ENCODE measurements around the gene PRPF38B.
"Not testable (repeated sequence)": the region's sequence is repeated elsewhere in the genome, so short reads cannot be mapped to it uniquely, and the experiment has no call there.

Gene PRPF38B

GRCh38 chr1:108695535-108695934, 3.4 kb downstream of the PRPF38B start:
- DNase-seq (ENCODE audit: low spot score in 2 of 2) (no peak), ATAC-seq (ENCODE audit: low read depth) (no peak)
- Mint-ChIP-seq H3K27me3 (no peaks in the 10 kb centered on the region), H3K9me3 (no peaks in the 10 kb centered on the region), H3K27ac (peak overlapping the region; percentile 71), H3K4me1 (peaks cover 36% of the 10 kb centered on the region), H3K36me3 (peaks cover 24% of the 10 kb centered on the region), H3K4me3 (no peak overlapping the region)

GRCh38 chr1:108699375-108700332, 7.5 kb downstream of the PRPF38B start:
- no peak for ATAC-seq (ENCODE audit: low read depth)
- Mint-ChIP-seq H3K9me3 (no peaks in the 10 kb centered on the region), H3K4me1 (peaks cover 15% of the 10 kb centered on the region), H3K4me3 (no peak overlapping the region), H3K27me3 (no peaks in the 10 kb centered on the region), H3K36me3 (peaks cover 25% of the 10 kb centered on the region), H3K27ac (peak overlapping the region; percentile 23)
- DNase-seq (ENCODE audit: low spot score in 2 of 2): no peak

GRCh38 chr1:108701176-108701849, 9.2 kb downstream of the PRPF38B start:
- Mint-ChIP-seq H3K27ac (no peak overlapping the region), H3K4me1 (peaks cover 12% of the 10 kb centered on the region), H3K9me3 (no peaks in the 10 kb centered on the region), H3K27me3 (no peaks in the 10 kb centered on the region), H3K36me3 (peaks cover 23% of the 10 kb centered on the region), H3K4me3 (no peak overlapping the region)
- no peak for ATAC-seq (ENCODE audit: low read depth)
- no peak for DNase-seq (ENCODE audit: low spot score in 2 of 2)

GRCh38 chr1:108702109-108702508, 10.0 kb downstream of the PRPF38B start:
- H3K4me3 Mint-ChIP-seq, H3K27me3 Mint-ChIP-seq: not testable (repeated sequence)
- peaks cover 12% of the 10 kb centered on the region for H3K4me1 Mint-ChIP-seq

GRCh38 chr1:108703939-108704338, 11.8 kb downstream of the PRPF38B start:
- ATAC-seq (ENCODE audit: low read depth): peak; percentile 53
- Mint-ChIP-seq H3K4me3 (no peak overlapping the region), H3K27ac (no peak overlapping the region), H3K36me3 (peaks cover 16% of the 10 kb centered on the region), H3K27me3 (peaks cover 6% of the 10 kb centered on the region), H3K4me1 (peaks cover 12% of the 10 kb centered on the region), H3K9me3 (no peaks in the 10 kb centered on the region)
- no peak for DNase-seq (ENCODE audit: low spot score in 2 of 2)

More at GRCh38 chr1:108702109-108702508, 10.0 kb downstream of the PRPF38B start:
- peaks cover 23% of the 10 kb centered on the region for H3K36me3 Mint-ChIP-seq
- not testable (repeated sequence) for DNase-seq (ENCODE audit: low spot score in 2 of 2); H3K27ac Mint-ChIP-seq; ATAC-seq (ENCODE audit: low read depth); H3K9me3 Mint-ChIP-seq

GRCh38 chr1:108704496-108704895, 12.4 kb downstream of the PRPF38B start:
- Mint-ChIP-seq H3K27ac (no peak overlapping the region), H3K9me3 (no peaks in the 10 kb centered on the region), H3K36me3 (peaks cover 10% of the 10 kb centered on the region), H3K4me3 (no peak overlapping the region), H3K4me1 (peaks cover 7% of the 10 kb centered on the region), H3K27me3 (peaks cover 8% of the 10 kb centered on the region)
- ATAC-seq (ENCODE audit: low read depth) (no peak), DNase-seq (ENCODE audit: low spot score in 2 of 2) (no peak)

GRCh38 chr1:108706643-108707042, 14.5 kb downstream of the PRPF38B start:
- no peaks in the 10 kb centered on the region for H3K4me1 Mint-ChIP-seq
- H3K4me3 Mint-ChIP-seq: no peak overlapping the region
- no peaks in the 10 kb centered on the region for H3K9me3 Mint-ChIP-seq
- ATAC-seq (ENCODE audit: low read depth) (no peak), DNase-seq (ENCODE audit: low spot score in 2 of 2) (no peak)
- H3K36me3 Mint-ChIP-seq: peaks cover 2% of the 10 kb centered on the region
- H3K27me3 Mint-ChIP-seq: peaks cover 13% of the 10 kb centered on the region
- no peak overlapping the region for H3K27ac Mint-ChIP-seq

GRCh38 chr1:108708691-108709660, 16.9 kb downstream of the PRPF38B start:
- Mint-ChIP-seq H3K27ac (no peak overlapping the region), H3K4me1 (no peaks in the 10 kb centered on the region), H3K27me3 (peaks cover 13% of the 10 kb centered on the region), H3K4me3 (no peak overlapping the region), H3K9me3 (no peaks in the 10 kb centered on the region), H3K36me3 (peaks cover 1% of the 10 kb centered on the region)
- no peak for DNase-seq (ENCODE audit: low spot score in 2 of 2)
- ATAC-seq (ENCODE audit: low read depth): peak; percentile 41

GRCh38 chr1:108712606-108713150, 20.6 kb downstream of the PRPF38B start, which contains the start of gene FNDC7:
Gene FNDC7 (plus strand): TSS chr1:108712908. CDS start chr1:108712934, 26 bp downstream.
- ATAC-seq (ENCODE audit: low read depth) (no peak), DNase-seq (ENCODE audit: low spot score in 2 of 2) (no peak)
- no peak within 1 kb of the TSS for H3K27ac Mint-ChIP-seq
- no peak within 1 kb of the TSS for H3K4me3 Mint-ChIP-seq
- H3K36me3 Mint-ChIP-seq: peaks cover 1% of the 10 kb centered on the region
- peaks cover 26% of the 10 kb centered on the region for H3K27me3 Mint-ChIP-seq
- no peaks in the 10 kb centered on the region for H3K4me1 Mint-ChIP-seq
- H3K9me3 Mint-ChIP-seq: no peaks in the 10 kb centered on the region

- H3K36me3 Mint-ChIP-seq: peaks cover 1% of the 10 kb centered on the region
- no peak overlapping the region for H3K4me3 Mint-ChIP-seq
- ATAC-seq (ENCODE audit: low read depth): no peak
- H3K4me1 Mint-ChIP-seq: no peaks in the 10 kb centered on the region
- H3K9me3 Mint-ChIP-seq: no peaks in the 10 kb centered on the region
- H3K27me3 Mint-ChIP-seq: peaks cover 17% of the 10 kb centered on the region
- no peak for DNase-seq (ENCODE audit: low spot score in 2 of 2)
- no peak overlapping the region for H3K27ac Mint-ChIP-seq
Observed at GRCh38 chr1:108715932-108716331, 23.8 kb downstream of the PRPF38B start.

- H3K9me3 Mint-ChIP-seq: no peaks in the 10 kb centered on the region
- ATAC-seq (ENCODE audit: low read depth): no peak
- DNase-seq (ENCODE audit: low spot score in 2 of 2): no peak
- no peak overlapping the region for H3K27ac Mint-ChIP-seq
- H3K36me3 Mint-ChIP-seq: peaks cover 1% of the 10 kb centered on the region
- no peak overlapping the region for H3K4me3 Mint-ChIP-seq
- no peaks in the 10 kb centered on the region for H3K4me1 Mint-ChIP-seq
- H3K27me3 Mint-ChIP-seq: peaks cover 15% of the 10 kb centered on the region
Observed at GRCh38 chr1:108716437-108717230, 24.5 kb downstream of the PRPF38B start.

GRCh38 chr1:108717774-108718316, 25.7 kb downstream of the PRPF38B start:
- ATAC-seq (ENCODE audit: low read depth): no peak
- no peak overlapping the region for H3K27ac Mint-ChIP-seq

More at GRCh38 chr1:108717774-108718316, 25.7 kb downstream of the PRPF38B start:
- Mint-ChIP-seq H3K9me3 (no peaks in the 10 kb centered on the region), H3K4me1 (no peaks in the 10 kb centered on the region), H3K4me3 (no peak overlapping the region), H3K36me3 (no peaks in the 10 kb centered on the region), H3K27me3 (peaks cover 15% of the 10 kb centered on the region)
- no peak for DNase-seq (ENCODE audit: low spot score in 2 of 2)
